Loucy (cell line): ENCODE measurements around the gene CD52.

ENCODE experiments used
- H2AFZ ChIP-seq: fragments of 200-600 bp; sonication (generic); 2 replicates; pipeline ENCODE4 v1.6.0; 2016; ENCODE audit warnings: antibody characterized with exemption, mild to moderate bottlenecking, low read length, moderate library complexity
- H3F3A ChIP-seq: fragments of 200-600 bp; 2 replicates; pipeline ENCODE4 v1.6.0; 2016; ENCODE audit warnings: antibody characterized with exemption, low read depth, mild to moderate bottlenecking
- H3K27me3 ChIP-seq: fragments of 200-600 bp; sonication (generic); 2 replicates; pipeline ENCODE4 v1.6.1; 2014; ENCODE audit warnings: low read length, mild to moderate bottlenecking; ENCODE audit not compliant: insufficient read depth, poor library complexity, severe bottlenecking
- H3K36me3 ChIP-seq: fragments of 200-600 bp; sonication (generic); 2 replicates; pipeline ENCODE4 v1.6.1; 2016; ENCODE audit warnings: low read length; ENCODE audit not compliant: insufficient read depth
- H3K4me1 ChIP-seq: fragments of 200-600 bp; sonication (generic); 2 replicates; pipeline ENCODE4 v1.5.1; 2014; ENCODE audit warnings: low read length, mild to moderate bottlenecking; ENCODE audit not compliant: insufficient read depth, poor library complexity, severe bottlenecking
- H3K4me2 ChIP-seq: fragments of 200-600 bp; sonication (generic); 2 replicates; pipeline ENCODE4 v1.6.0; 2014; ENCODE audit warnings: antibody characterized with exemption, low read length, low read depth, mild to moderate bottlenecking; ENCODE audit not compliant: poor library complexity, severe bottlenecking
- H3K4me3 ChIP-seq: fragments of 200-600 bp; sonication (generic); 2 replicates; pipeline ENCODE4 v1.5.1; 2014; ENCODE audit warnings: low read length, mild to moderate bottlenecking, mixed read lengths; ENCODE audit not compliant: poor library complexity, severe bottlenecking
- H3K79me2 ChIP-seq: fragments of 200-600 bp; sonication (generic); 2 replicates; pipeline ENCODE4 v1.6.1; 2014; ENCODE audit warnings: low read length; ENCODE audit not compliant: insufficient read depth
- H3K9ac ChIP-seq: fragments of 200-600 bp; sonication (generic); 2 replicates; pipeline ENCODE4 v1.6.0; 2014; ENCODE audit warnings: mild to moderate bottlenecking, low read depth, low read length, moderate library complexity; ENCODE audit not compliant: poor library complexity, severe bottlenecking
- H3K9me2 ChIP-seq: fragments of 200-600 bp; sonication (generic); replicated peaks from 2 replicates; pipeline ENCODE4 v1.6.1; 2016; ENCODE audit warnings: low read depth, low read length, mixed read lengths
- H3K9me3 ChIP-seq: fragments of 200-600 bp; sonication (generic); 2 replicates; pipeline ENCODE4 v1.6.1; 2014; ENCODE audit warnings: mild to moderate bottlenecking, antibody characterized with exemption, low read length, low read depth; ENCODE audit not compliant: insufficient read depth
- H4K20me1 ChIP-seq: fragments of 200-600 bp; sonication (generic); 2 replicates; pipeline ENCODE4 v1.6.0; 2014; ENCODE audit warnings: antibody characterized with exemption, low read length, mild to moderate bottlenecking; ENCODE audit not compliant: insufficient read depth, poor library complexity, severe bottlenecking
- CTCF ChIP-seq: fragments of 200-600 bp; sonication (generic); conservative IDR thresholded peaks from 2 replicates; pipeline ENCODE4 v1.5.1; 2014; ENCODE audit warnings: mild to moderate bottlenecking, antibody characterized with exemption, low read length
- EZH2phosphoT487 ChIP-seq: fragments of 200-600 bp; IDR thresholded peaks from 2 replicates; pipeline ENCODE4 v1.6.1; 2018; ENCODE audit warnings: antibody characterized with exemption, mild to moderate bottlenecking, moderate library complexity, borderline replicate concordance

The CD52 gene

GRCh38 chr1:26350701-26351589 lies 33.2 kb downstream of the CD52 start:
- H3K9ac ChIP-seq: no peak overlapping the region
- no peak overlapping the region for H2AFZ ChIP-seq
- no peak overlapping the region for H3K4me3 ChIP-seq
- TF ChIP-seq EZH2phosphoT487: no peak
- no peak for TF ChIP-seq CTCF
- H3K36me3 ChIP-seq: no peaks in the 10 kb centered on the region
- no peaks in the 10 kb centered on the region for H3K9me3 ChIP-seq
- no peaks in the 10 kb centered on the region for H3F3A ChIP-seq
- no peaks in the 10 kb centered on the region for H3K27me3 ChIP-seq
- no peak overlapping the region for H3K4me2 ChIP-seq
- peaks cover 4% of the 10 kb centered on the region for H3K4me1 ChIP-seq
- no peaks in the 10 kb centered on the region for H3K79me2 ChIP-seq
- no peaks in the 10 kb centered on the region for H4K20me1 ChIP-seq
- no peaks in the 10 kb centered on the region for H3K9me2 ChIP-seq

GRCh38 chr1:26351590-26352337 lies 34.0 kb downstream of the CD52 start:
- H3K4me1 ChIP-seq: peaks cover 4% of the 10 kb centered on the region
- no peaks in the 10 kb centered on the region for H3K27me3 ChIP-seq
- TF ChIP-seq CTCF (no peak), EZH2phosphoT487 (no peak)
- no peak overlapping the region for H2AFZ ChIP-seq
- H3K9me3 ChIP-seq: no peaks in the 10 kb centered on the region
- no peaks in the 10 kb centered on the region for H3K79me2 ChIP-seq
- no peaks in the 10 kb centered on the region for H3F3A ChIP-seq
- no peak overlapping the region for H3K4me2 ChIP-seq
- no peaks in the 10 kb centered on the region for H3K9me2 ChIP-seq
- no peaks in the 10 kb centered on the region for H4K20me1 ChIP-seq
- no peaks in the 10 kb centered on the region for H3K36me3 ChIP-seq
- no peak overlapping the region for H3K4me3 ChIP-seq
- no peak overlapping the region for H3K9ac ChIP-seq

GRCh38 chr1:26352338-26352679 lies 34.6 kb downstream of the CD52 start:
- no peaks in the 10 kb centered on the region for H3K79me2 ChIP-seq
- no peak overlapping the region for H2AFZ ChIP-seq
- H3K27me3 ChIP-seq: no peaks in the 10 kb centered on the region
- H3K9me3 ChIP-seq: no peaks in the 10 kb centered on the region
- no peak overlapping the region for H3K4me3 ChIP-seq
- no peaks in the 10 kb centered on the region for H4K20me1 ChIP-seq
- TF ChIP-seq CTCF (no peak), EZH2phosphoT487 (no peak)
- no peak overlapping the region for H3K4me2 ChIP-seq
- H3K9me2 ChIP-seq: no peaks in the 10 kb centered on the region
- H3K9ac ChIP-seq: no peak overlapping the region
- H3K36me3 ChIP-seq: no peaks in the 10 kb centered on the region
- H3F3A ChIP-seq: no peaks in the 10 kb centered on the region
- peaks cover 4% of the 10 kb centered on the region for H3K4me1 ChIP-seq
